ENCODE measurements around the gene KCNQ5.

The KCNQ5 gene

DNA sequence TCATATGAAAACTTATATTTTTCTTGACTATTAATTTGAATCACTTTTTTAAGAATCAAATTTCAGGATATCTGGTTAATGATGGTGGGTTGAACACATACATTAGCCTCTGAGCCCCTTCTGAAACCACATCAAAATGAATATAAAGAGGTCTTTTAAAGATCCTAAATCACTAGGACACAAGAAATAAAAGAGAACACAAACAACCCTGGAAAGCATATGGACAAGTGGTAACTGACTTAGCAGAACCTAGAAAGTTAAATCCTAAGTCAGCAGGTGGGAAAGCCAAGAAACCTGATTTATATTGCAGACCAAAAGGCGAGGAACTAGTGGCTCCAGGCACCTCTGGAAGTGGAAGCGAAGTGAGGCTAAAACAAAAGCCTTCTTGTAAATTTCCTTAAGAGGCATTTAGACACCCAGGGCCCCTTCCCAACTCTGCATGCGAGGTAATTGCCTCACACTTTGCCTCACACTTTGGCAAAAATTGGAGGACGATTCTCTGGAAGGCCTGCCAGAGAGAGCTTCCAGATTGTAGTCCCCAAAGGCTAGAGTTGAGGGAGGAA is 309.5 kb downstream of the KCNQ5 start:
- TF ChIP-seq, protein P1, sequence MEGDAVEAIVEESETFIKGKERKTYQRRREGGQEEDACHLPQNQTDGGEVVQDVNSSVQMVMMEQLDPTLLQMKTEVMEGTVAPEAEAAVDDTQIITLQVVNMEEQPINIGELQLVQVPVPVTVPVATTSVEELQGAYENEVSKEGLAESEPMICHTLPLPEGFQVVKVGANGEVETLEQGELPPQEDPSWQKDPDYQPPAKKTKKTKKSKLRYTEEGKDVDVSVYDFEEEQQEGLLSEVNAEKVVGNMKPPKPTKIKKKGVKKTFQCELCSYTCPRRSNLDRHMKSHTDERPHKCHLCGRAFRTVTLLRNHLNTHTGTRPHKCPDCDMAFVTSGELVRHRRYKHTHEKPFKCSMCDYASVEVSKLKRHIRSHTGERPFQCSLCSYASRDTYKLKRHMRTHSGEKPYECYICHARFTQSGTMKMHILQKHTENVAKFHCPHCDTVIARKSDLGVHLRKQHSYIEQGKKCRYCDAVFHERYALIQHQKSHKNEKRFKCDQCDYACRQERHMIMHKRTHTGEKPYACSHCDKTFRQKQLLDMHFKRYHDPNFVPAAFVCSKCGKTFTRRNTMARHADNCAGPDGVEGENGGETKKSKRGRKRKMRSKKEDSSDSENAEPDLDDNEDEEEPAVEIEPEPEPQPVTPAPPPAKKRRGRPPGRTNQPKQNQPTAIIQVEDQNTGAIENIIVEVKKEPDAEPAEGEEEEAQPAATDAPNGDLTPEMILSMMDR (IDR thresholded peaks at IDR 0.05; ENCODE audit: low read depth, low read length, missing control alignments): no peak
- in situ Hi-C loops (cut with HindIII; ENCODE audit: low sequenced_read_pairs): no loop called here
- H3K4me3 ChIP-seq (ENCODE audit: low read depth, low read length): no peak overlapping the region
- DNase-seq (ENCODE audit: low read depth): no peak

DNA sequence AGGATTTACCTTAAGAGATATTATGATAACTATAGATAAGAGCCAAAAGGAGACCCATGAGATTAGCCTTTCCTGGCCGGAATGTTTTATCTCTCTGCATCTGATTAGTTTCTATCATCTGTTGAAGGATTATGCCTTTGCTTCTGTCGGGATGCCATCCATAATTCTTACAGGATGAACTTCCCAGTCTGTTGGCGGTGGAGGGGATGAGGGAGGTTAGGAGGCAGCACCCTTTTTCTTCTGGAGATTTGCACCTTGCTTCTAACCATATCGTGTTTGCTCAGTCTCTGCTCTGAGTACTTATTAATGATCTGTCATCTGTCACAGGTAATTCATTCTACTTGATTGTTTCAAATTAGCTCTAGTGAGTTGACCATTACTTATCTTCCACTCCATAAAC is 311.4 kb downstream of the KCNQ5 start:
- in situ Hi-C loops (cut with HindIII; ENCODE audit: low sequenced_read_pairs): no loop called here
- TF ChIP-seq, protein P1 (IDR thresholded peaks at IDR 0.05; ENCODE audit: low read depth, low read length, missing control alignments): no peak
- DNase-seq (ENCODE audit: low read depth): no peak
- no peak overlapping the region for H3K4me3 ChIP-seq (ENCODE audit: low read depth, low read length)

DNA sequence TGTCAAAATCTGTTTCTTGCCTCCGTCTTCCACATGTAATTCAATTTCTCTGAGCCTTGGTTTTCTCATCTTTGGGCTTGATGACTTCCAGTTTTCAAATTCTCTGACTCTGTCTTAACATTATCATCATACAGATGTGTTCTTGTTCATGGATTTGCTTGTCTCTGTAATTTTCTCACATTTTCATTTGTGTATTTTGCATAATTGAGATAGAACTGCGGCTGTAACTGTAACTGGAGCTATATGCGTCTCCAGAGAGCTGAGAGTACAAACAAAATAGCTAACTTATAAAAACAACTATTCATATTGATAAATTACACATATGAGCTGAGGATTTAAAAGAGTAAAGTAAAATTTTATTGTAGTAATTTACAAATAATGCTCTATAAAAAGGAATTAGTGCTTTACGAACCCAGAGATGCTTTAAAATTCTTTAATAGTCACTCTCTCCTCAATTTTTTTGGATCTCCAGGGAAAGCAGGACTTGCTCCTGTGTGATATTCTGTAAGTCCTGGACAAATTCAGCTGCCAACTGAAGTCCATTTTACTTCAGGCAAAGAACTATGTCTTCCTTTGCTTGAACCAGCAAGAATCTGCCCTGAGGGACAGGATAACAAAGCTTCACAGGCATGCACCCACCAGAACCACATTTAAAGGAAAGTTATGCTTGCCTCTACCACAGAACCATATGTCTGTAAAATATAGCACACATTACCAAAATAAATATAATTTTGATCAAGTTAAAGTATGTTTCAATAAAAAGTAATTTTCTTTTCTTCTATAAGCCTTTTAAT is 315.1 kb downstream of the KCNQ5 start:
- no peak overlapping the region for H3K4me3 ChIP-seq (ENCODE audit: low read depth, low read length)
- in situ Hi-C loops (cut with HindIII; ENCODE audit: low sequenced_read_pairs): no loop called here
- DNase-seq (ENCODE audit: low read depth): no peak
- TF ChIP-seq, protein P1 (IDR thresholded peaks at IDR 0.05; ENCODE audit: low read depth, low read length, missing control alignments): no peak

GRCh38 chr6:72938104-72938503 is 316.2 kb downstream of the KCNQ5 start:
- H3K4me3 ChIP-seq (ENCODE audit: low read depth, low read length): no peak overlapping the region
- TF ChIP-seq, protein P1 (IDR thresholded peaks at IDR 0.05; ENCODE audit: low read depth, low read length, missing control alignments): no peak
- in situ Hi-C loops (cut with HindIII; ENCODE audit: low sequenced_read_pairs): no loop called here
- no peak for DNase-seq (ENCODE audit: low read depth)

- in situ Hi-C loops (cut with HindIII; ENCODE audit: low sequenced_read_pairs): no loop called here
- no peak for DNase-seq (ENCODE audit: low read depth)
- H3K4me3 ChIP-seq (ENCODE audit: low read depth, low read length): no peak overlapping the region
- TF ChIP-seq, protein P1 (IDR thresholded peaks at IDR 0.05; ENCODE audit: low read depth, low read length, missing control alignments): no peak
Measured at GRCh38 chr6:72939004-72939403, 317.1 kb downstream of the KCNQ5 start.

- TF ChIP-seq, protein P1 (IDR thresholded peaks at IDR 0.05; ENCODE audit: low read depth, low read length, missing control alignments): no peak
- DNase-seq (ENCODE audit: low read depth): no peak
- no peak overlapping the region for H3K4me3 ChIP-seq (ENCODE audit: low read depth, low read length)
- in situ Hi-C loops (cut with HindIII; ENCODE audit: low sequenced_read_pairs): no loop called here
Measured at GRCh38 chr6:72940265-72940664, 318.4 kb downstream of the KCNQ5 start.

Data from astrocyte of the cerebellum (primary cell).